Measurements from ENCODE around the gene ATPAF2.

The ATPAF2 gene

GRCh38 chr17:18038861-18039534 is at the start of gene ATPAF2, which contains the start of gene GID4:
ATPAF2 (minus strand) TSS chr17:18039168; CDS start chr17:18039013, 155 bp downstream.
GID4 (plus strand) TSS chr17:18039408; CDS start chr17:18039465, 57 bp downstream.
- peak; percentile 88 for DNase-seq

GRCh38 chr17:18087610-18088491 is 48.9 kb upstream of the ATPAF2 start, which contains the start of gene DRG2:
DRG2 (plus strand) TSS chr17:18087948; CDS start chr17:18088024, 76 bp downstream.
- peak; percentile 76 for DNase-seq

- no peak for DNase-seq
These were observed 45.3 kb upstream of the ATPAF2 start for GRCh38 chr17:18084256-18084655.

- no peak for DNase-seq
These were observed 40.6 kb upstream of the ATPAF2 start for GRCh38 chr17:18079543-18079942.

- DNase-seq: no peak
These were observed 38.0 kb upstream of the ATPAF2 start for GRCh38 chr17:18076936-18077335.

- DNase-seq: no peak
These were observed 35.8 kb upstream of the ATPAF2 start for GRCh38 chr17:18074566-18075272.

- DNase-seq: no peak
These were observed 32.8 kb upstream of the ATPAF2 start for GRCh38 chr17:18071751-18072150.

- no peak for DNase-seq
These were observed 31.9 kb upstream of the ATPAF2 start for GRCh38 chr17:18070861-18071340.

GRCh38 chr17:18069101-18069500 is 30.1 kb upstream of the ATPAF2 start:
- DNase-seq: no peak

GRCh38 chr17:18066866-18067265 is 27.9 kb upstream of the ATPAF2 start:
- no peak for DNase-seq

- no peak for DNase-seq
These were observed 26.6 kb upstream of the ATPAF2 start for GRCh38 chr17:18065546-18065945.

- DNase-seq: no peak
These were observed 25.1 kb upstream of the ATPAF2 start for GRCh38 chr17:18064053-18064452.

- DNase-seq: no peak
These were observed 20.3 kb upstream of the ATPAF2 start for GRCh38 chr17:18059283-18059682.

GRCh38 chr17:18056214-18056613 is 17.2 kb upstream of the ATPAF2 start:
- DNase-seq: no peak

GRCh38 chr17:18055597-18055996 is 16.6 kb upstream of the ATPAF2 start:
- no peak for DNase-seq

- no peak for DNase-seq
These were observed 6.9 kb upstream of the ATPAF2 start for GRCh38 chr17:18045691-18046350.

- no peak for DNase-seq
These were observed 5.6 kb upstream of the ATPAF2 start for GRCh38 chr17:18044609-18045008.

GRCh38 chr17:18043491-18043890 is 4.5 kb upstream of the ATPAF2 start:
- DNase-seq: no peak

- no peak for DNase-seq
These were observed 4.0 kb upstream of the ATPAF2 start for GRCh38 chr17:18042983-18043382.

- no peak for DNase-seq
These were observed 2.8 kb upstream of the ATPAF2 start for GRCh38 chr17:18041776-18042175.

GRCh38 chr17:18040261-18040858 is 1.4 kb upstream of the ATPAF2 start:
- no peak for DNase-seq

Measured in NCI-H774 (cell line).